ENCODE results near the gene SLX4. TPM values are rescaled to one million over a fixed set of nuclear protein-coding genes. Genes with fewer than 3 reads are reported as not detected.

Gene SLX4
- total and polyA plus RNA-seq, 9 donors = 3.2 to 5.8 (median 4.4) TPM

DNA sequence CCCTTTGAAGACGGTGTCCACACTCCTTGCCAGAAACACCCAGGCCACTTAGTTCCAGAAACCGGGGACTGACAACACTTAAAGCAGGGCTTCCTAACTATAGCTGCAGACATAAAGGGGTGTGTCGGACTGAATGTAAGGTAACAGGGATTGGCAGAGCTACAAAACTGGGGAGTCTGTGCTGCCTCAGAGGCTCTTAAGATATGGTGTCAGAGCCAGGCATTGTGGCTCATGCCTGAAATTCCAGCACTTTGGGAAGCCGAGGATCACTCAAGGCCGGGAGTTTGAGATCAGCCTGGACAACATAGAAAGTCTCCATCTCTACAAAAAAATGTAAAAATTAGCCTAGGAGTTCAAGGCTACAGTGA, 20.0 kb downstream of the SLX4 start:
- Histone ChIP-seq H3K27me3 (ENCODE audit: control insufficient read depth, insufficient read depth, low read length) (no peaks in the 10 kb centered on the region), H3K9me3 (replicated peaks; ENCODE audit: control insufficient read depth, low read depth, low read length) (no peaks in the 10 kb centered on the region), H3K4me3 (ENCODE audit: low read length) (no peak overlapping the region), H3K4me1 (ENCODE audit: control insufficient read depth, insufficient read depth, low read length) (no peaks in the 10 kb centered on the region), H3K27ac (ENCODE audit: low read length) (no peak overlapping the region), H3K36me3 (ENCODE audit: control insufficient read depth, insufficient read depth, low read length) (peaks cover 66% of the 10 kb centered on the region)
- DNase-seq = no peak
- WGBS (ENCODE audit: insufficient coverage) = 89% methylated on average over 3 of the region's 5 CpGs

DNA sequence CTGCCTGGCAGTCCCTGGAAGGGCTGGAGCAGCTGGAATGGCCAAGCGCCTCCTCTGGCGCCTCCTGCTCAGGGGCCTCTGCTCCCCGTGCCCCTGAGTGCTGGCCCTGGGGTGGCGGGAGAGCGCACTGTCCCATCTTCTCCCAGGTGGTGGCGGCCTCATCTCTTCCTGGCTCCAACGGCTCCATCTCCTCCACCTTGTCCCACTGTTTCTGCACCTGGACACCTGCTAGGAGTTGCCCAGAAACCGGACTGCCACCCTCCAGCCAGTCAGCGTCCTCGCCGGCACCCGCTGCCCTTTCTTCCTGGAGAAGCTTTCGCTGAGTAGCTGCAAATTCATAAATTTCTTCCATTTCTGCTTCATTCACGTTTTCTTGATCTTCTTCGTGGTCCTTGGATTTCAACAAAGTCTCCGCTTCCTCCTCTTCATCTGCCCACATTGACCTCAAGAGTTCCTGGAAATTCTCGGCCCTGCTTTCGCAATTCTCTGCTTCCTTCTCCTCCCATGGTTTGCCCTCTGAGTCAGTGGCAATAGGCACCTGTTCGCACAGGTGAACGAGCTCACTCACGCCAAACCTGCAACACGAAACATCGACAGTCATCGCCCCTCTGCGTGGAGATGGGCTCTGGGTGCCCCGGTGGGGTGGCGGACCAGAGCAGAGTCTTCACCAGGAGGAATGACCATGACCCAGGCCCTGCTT, 20.5 kb downstream of the SLX4 start:
- WGBS (ENCODE audit: insufficient coverage) = 91% methylated on average over 27 of the region's 27 CpGs
- H3K27ac ChIP-seq (ENCODE audit: low read length) = no peak overlapping the region
- peak; percentile 56 for DNase-seq
- H3K27me3 ChIP-seq (ENCODE audit: control insufficient read depth, insufficient read depth, low read length) = no peaks in the 10 kb centered on the region
- no peak overlapping the region for H3K4me3 ChIP-seq (ENCODE audit: low read length)
- no peaks in the 10 kb centered on the region for H3K9me3 ChIP-seq (replicated peaks; ENCODE audit: control insufficient read depth, low read depth, low read length)
- H3K36me3 ChIP-seq (ENCODE audit: control insufficient read depth, insufficient read depth, low read length) = peaks cover 61% of the 10 kb centered on the region
- H3K4me1 ChIP-seq (ENCODE audit: control insufficient read depth, insufficient read depth, low read length) = no peaks in the 10 kb centered on the region

DNA sequence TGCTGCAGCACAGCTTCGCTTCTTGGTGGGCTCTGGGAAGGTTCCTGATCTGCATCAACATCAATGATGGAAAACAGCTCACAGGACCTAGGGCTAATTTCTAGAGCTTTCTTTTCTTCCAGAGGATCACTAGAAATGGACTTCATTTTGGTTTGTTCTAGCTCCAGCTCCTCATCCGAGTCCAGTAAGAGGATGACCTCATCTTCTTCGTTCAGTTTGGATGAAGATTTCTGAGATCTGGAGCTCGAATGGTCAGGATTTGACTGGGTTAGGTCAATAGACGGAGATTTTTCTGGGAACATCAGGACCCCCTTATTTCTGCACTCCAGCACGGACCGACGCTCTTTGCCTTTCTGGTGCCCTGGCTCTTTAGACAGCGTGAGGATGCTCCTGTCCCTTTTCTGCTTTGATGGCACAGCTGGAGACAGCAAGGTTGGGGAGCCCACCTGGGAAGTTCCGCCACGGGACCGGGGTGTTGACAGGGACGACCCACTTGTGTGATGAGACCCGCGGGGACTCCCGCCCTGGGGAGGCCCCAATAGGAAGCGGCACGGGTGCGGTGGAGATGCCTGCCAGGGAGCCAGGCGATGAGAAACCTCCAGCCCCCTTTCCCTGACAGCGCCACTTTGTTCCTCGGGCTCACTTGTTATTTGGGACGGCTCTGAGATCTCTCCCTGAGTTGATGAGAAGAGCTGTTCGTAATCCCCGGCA, 21.3 kb downstream of the SLX4 start:
- no peaks in the 10 kb centered on the region for H3K27me3 ChIP-seq (ENCODE audit: control insufficient read depth, insufficient read depth, low read length)
- peaks cover 54% of the 10 kb centered on the region for H3K36me3 ChIP-seq (ENCODE audit: control insufficient read depth, insufficient read depth, low read length)
- H3K9me3 ChIP-seq (replicated peaks; ENCODE audit: control insufficient read depth, low read depth, low read length) = no peaks in the 10 kb centered on the region
- H3K27ac ChIP-seq (ENCODE audit: low read length) = no peak overlapping the region
- 92% methylated on average over 22 of the region's 25 CpGs for WGBS (ENCODE audit: insufficient coverage)
- no peak for DNase-seq
- no peak overlapping the region for H3K4me3 ChIP-seq (ENCODE audit: low read length)
- no peaks in the 10 kb centered on the region for H3K4me1 ChIP-seq (ENCODE audit: control insufficient read depth, insufficient read depth, low read length)

DNA sequence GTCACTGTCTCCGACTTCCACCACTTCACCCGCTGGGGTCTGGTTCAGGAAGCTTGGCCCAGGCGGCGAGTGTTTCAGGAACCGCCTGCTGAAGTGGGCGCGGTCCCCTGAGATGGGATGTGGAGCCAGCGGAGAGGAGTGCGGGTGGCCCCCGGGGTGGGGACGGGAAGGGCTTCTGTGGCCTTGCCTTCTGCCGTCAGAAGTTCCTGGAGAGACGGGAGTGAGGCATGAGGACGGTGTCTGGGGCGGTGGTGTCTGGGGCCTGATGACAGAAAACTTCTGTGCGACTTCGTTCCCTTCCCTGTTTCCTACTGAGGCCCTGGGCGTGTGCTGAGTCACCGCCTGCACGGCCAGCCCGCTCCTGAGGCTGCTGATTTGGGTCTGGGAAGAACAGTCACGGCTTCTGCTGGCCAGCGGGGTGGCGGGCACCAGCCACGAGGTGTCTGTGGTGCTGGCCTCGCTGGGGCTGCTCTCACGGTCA, 21.9 kb downstream of the SLX4 start:
- H3K9me3 ChIP-seq (replicated peaks; ENCODE audit: control insufficient read depth, low read depth, low read length) = no peaks in the 10 kb centered on the region
- no peak for DNase-seq
- H3K4me1 ChIP-seq (ENCODE audit: control insufficient read depth, insufficient read depth, low read length) = no peaks in the 10 kb centered on the region
- no peaks in the 10 kb centered on the region for H3K27me3 ChIP-seq (ENCODE audit: control insufficient read depth, insufficient read depth, low read length)
- peaks cover 52% of the 10 kb centered on the region for H3K36me3 ChIP-seq (ENCODE audit: control insufficient read depth, insufficient read depth, low read length)
- no peak overlapping the region for H3K27ac ChIP-seq (ENCODE audit: low read length)
- 78% methylated on average over 25 of the region's 27 CpGs for WGBS (ENCODE audit: insufficient coverage)
- no peak overlapping the region for H3K4me3 ChIP-seq (ENCODE audit: low read length)

DNA sequence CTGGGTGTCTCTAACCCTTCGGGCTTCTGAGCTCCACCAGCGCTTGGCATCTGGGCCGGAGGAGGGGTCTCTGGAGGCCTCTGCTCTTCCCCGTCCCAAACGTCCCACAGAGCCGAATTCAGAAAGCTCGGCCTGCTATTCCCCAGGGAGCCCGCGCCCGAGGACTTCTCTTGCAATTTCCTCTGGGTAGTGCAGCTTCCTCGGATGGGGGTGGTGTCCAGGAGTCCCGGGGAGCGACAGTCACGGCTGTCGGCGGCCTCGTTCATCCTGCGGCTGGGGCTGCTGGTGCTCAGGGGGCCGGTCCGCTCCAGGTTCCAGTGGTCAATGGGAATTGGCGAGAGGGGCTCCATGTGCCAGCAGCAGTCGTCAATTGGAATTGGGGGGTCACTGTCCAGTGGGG, 22.4 kb downstream of the SLX4 start:
- Histone ChIP-seq H3K27ac (ENCODE audit: low read length) (no peak overlapping the region), H3K27me3 (ENCODE audit: control insufficient read depth, insufficient read depth, low read length) (no peaks in the 10 kb centered on the region), H3K4me3 (ENCODE audit: low read length) (no peak overlapping the region), H3K36me3 (ENCODE audit: control insufficient read depth, insufficient read depth, low read length) (peaks cover 50% of the 10 kb centered on the region), H3K9me3 (replicated peaks; ENCODE audit: control insufficient read depth, low read depth, low read length) (no peaks in the 10 kb centered on the region), H3K4me1 (ENCODE audit: control insufficient read depth, insufficient read depth, low read length) (no peaks in the 10 kb centered on the region)
- no peak for DNase-seq
- WGBS (ENCODE audit: insufficient coverage) = 89% methylated on average over 17 of the region's 22 CpGs

DNA sequence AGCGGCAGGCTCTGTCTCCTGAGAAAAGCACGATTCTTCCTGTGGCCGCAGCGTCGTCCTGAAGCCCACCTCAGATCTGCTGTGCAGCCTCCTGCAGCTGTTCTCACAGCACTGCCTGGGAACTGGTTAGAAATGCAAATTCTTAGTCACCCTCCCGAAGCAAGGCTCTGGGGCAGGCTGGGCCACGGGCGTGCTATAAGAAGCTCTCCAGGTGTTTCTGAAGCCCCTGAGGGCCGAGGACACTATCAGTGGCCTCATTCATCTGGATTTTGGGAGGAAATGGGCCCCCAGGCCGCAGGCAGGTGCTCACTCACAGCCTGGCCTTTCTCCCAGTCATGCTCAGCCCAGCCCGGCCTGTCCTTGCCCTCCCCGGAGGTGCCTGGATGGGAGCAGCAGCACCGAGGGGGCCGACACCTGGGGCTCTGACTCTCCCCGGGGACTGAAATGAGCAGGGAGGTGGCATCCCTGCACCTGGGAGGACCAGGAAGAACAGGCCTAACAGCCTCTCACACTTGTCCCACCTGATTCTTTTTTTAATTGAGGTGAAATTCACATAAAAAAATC, 23.8 kb downstream of the SLX4 start:
- no peak for DNase-seq
- no peak overlapping the region for H3K4me3 ChIP-seq (ENCODE audit: low read length)
- no peaks in the 10 kb centered on the region for H3K4me1 ChIP-seq (ENCODE audit: control insufficient read depth, insufficient read depth, low read length)
- no peaks in the 10 kb centered on the region for H3K27me3 ChIP-seq (ENCODE audit: control insufficient read depth, insufficient read depth, low read length)
- 55% methylated on average over 14 of the region's 15 CpGs for WGBS (ENCODE audit: insufficient coverage)
- H3K9me3 ChIP-seq (replicated peaks; ENCODE audit: control insufficient read depth, low read depth, low read length) = no peaks in the 10 kb centered on the region
- peaks cover 60% of the 10 kb centered on the region for H3K36me3 ChIP-seq (ENCODE audit: control insufficient read depth, insufficient read depth, low read length)
- H3K27ac ChIP-seq (ENCODE audit: low read length) = no peak overlapping the region

DNA sequence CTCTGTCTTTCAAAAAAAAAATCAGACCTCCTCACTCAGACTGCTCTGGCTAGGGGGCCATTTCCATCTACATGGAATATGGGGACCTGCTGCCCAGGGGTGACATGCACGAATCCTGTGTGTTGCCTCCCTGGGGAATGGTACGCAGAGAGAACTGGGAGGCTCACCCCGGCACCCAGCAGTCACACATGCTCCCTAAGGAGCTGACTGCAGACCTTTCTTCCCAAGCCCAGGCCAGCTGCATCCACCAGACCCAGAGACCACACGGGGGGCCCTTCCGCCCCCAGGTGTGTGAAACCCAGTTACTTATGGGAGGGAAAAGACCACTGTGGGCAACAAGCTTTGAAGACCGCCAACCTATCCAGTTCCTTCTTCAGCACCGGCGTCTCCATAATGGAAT, 27.0 kb downstream of the SLX4 start:
- Histone ChIP-seq H3K9me3 (replicated peaks; ENCODE audit: control insufficient read depth, low read depth, low read length) (no peaks in the 10 kb centered on the region), H3K27ac (ENCODE audit: low read length) (no peak overlapping the region), H3K27me3 (ENCODE audit: control insufficient read depth, insufficient read depth, low read length) (no peaks in the 10 kb centered on the region), H3K4me1 (ENCODE audit: control insufficient read depth, insufficient read depth, low read length) (peaks cover 19% of the 10 kb centered on the region), H3K36me3 (ENCODE audit: control insufficient read depth, insufficient read depth, low read length) (peaks cover 34% of the 10 kb centered on the region), H3K4me3 (ENCODE audit: low read length) (no peak overlapping the region)
- DNase-seq = no peak
- WGBS (ENCODE audit: insufficient coverage) = 88% methylated on average over 6 of the region's 8 CpGs

DNA sequence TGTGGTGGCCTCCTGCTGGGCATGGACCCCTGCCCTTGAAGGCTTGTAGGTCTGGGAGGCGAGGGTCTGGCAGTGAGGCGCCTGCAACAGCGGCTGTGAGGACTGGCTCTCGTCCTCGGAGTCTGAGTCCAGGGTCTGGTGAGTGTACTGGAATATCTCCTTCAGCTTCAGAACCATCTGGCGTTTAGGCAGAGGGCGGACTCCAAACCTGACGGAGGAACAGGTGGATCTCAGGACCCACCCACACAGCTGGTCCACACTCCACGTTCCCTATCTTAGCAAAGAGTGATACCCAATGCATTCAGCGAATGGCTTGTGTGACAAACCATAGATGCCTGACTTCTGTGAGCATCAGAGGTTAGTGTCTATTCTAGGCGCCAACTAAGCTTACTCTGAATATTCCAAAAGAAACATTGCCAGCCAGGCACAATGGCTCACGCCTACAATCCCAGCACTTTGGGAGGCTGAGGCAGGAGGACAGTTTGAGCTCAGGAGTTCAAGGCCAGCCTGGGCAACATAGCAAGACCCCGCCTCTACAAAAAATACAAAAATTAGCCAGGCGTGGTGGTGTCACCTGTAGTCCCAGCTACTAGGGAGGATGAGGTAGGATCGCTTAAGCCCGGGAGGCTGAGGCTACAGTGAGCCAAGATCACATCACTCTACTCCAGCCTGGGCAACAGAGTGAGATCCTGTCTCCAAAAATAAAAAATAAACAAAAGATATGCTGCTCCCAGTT, 27.9 kb downstream of the SLX4 start:
- H3K36me3 ChIP-seq (ENCODE audit: control insufficient read depth, insufficient read depth, low read length) = peaks cover 27% of the 10 kb centered on the region
- no peaks in the 10 kb centered on the region for H3K9me3 ChIP-seq (replicated peaks; ENCODE audit: control insufficient read depth, low read depth, low read length)
- H3K27me3 ChIP-seq (ENCODE audit: control insufficient read depth, insufficient read depth, low read length) = no peaks in the 10 kb centered on the region
- H3K27ac ChIP-seq (ENCODE audit: low read length) = no peak overlapping the region
- no peak for DNase-seq
- no peak overlapping the region for H3K4me3 ChIP-seq (ENCODE audit: low read length)
- WGBS (ENCODE audit: insufficient coverage) = 90% methylated on average over 7 of the region's 16 CpGs
- peaks cover 22% of the 10 kb centered on the region for H3K4me1 ChIP-seq (ENCODE audit: control insufficient read depth, insufficient read depth, low read length)

DNA sequence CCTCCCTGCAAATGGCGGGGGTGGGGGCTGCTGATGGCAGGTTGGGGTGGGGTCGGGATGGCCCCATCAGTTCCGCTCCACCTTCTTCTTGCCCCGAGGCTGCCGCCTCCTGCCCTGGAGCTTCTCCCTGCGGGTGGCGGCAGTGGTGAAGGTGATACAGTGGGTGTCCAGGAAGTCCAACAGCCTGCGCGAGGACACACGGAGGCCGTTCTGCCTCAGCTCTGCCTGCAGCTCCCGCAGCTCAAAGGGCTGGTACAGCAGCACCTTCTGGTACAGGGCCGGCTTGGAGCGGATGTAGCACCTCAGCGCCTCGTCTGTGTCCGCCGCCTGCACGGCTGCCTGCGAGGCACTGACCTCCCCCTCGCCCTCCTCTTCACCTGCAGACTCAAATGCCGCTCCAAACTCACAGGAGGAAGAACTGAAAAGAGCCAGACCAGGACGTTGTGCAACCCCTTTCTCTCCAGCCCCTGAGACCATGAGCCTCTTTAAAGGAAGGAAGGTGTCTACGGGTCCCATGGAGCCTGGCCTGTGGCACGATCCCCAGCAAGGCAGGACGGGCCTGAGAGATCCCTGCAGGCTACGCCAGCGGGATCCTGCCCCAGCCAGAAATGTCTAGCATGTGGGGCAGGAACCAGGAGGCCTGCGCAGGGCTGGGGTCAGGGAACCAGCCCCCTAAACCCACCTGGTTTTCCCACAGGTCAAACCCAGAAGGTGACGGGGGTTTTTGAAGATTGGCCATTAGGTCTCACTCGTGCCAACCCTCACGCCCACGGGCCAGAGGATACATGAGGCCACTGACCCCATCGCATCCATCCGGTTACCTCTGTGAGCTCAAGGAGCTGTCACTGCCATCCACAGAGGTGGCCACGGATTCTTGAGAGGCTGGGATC, 28.9 kb downstream of the SLX4 start:
- peaks cover 22% of the 10 kb centered on the region for H3K36me3 ChIP-seq (ENCODE audit: control insufficient read depth, insufficient read depth, low read length)
- no peaks in the 10 kb centered on the region for H3K9me3 ChIP-seq (replicated peaks; ENCODE audit: control insufficient read depth, low read depth, low read length)
- no peaks in the 10 kb centered on the region for H3K27me3 ChIP-seq (ENCODE audit: control insufficient read depth, insufficient read depth, low read length)
- WGBS (ENCODE audit: insufficient coverage) = 91% methylated on average over 28 of the region's 36 CpGs
- no peak overlapping the region for H3K27ac ChIP-seq (ENCODE audit: low read length)
- DNase-seq = no peak
- peaks cover 22% of the 10 kb centered on the region for H3K4me1 ChIP-seq (ENCODE audit: control insufficient read depth, insufficient read depth, low read length)
- no peak overlapping the region for H3K4me3 ChIP-seq (ENCODE audit: low read length)

Measured in muscle of leg (tissue), 11 donors.